OCI-LY3 (cell line): Measurements from ENCODE around the gene AGBL3.

ENCODE experiments used
- H2AFZ ChIP-seq: fragments of 200-600, 300-600 bp; shearing (Covaris generic); 2 replicates; pipeline ENCODE4 v1.6.0; 2014; ENCODE audit warnings: antibody characterized with exemption, low read depth, low read length
- H3K27ac ChIP-seq: fragments of 200-600, 300-600 bp; sonication (generic); 2 replicates; pipeline ENCODE4 v1.5.1; 2014; ENCODE audit warnings: mild to moderate bottlenecking, low read length, moderate library complexity, mixed read lengths
- H3K27me3 ChIP-seq: fragments of 200-600, 300-600 bp; sonication (generic); 2 replicates; pipeline ENCODE4 v1.6.1; 2014; ENCODE audit warnings: low read depth, low read length, mixed read lengths
- H3K36me3 ChIP-seq: fragments of 200-600, 300-600 bp; sonication (generic); replicated peaks from 2 replicates; pipeline ENCODE3; 2014; ENCODE audit warnings: low read depth, low read length, mixed read lengths
- H3K4me1 ChIP-seq: fragments of 300-600, 200-600 bp; sonication (generic); 2 replicates; pipeline ENCODE4 v1.6.1; 2014; ENCODE audit warnings: low read length, mixed read lengths
- H3K4me2 ChIP-seq: fragments of 200-600, 300-600 bp; sonication (generic); 2 replicates; pipeline ENCODE4 v1.6.1; 2014; ENCODE audit warnings: low read length, mixed read lengths
- H3K4me3 ChIP-seq: fragments of 300-600, 200-600 bp; sonication (generic); 2 replicates; pipeline ENCODE4 v1.5.1; 2014; ENCODE audit warnings: antibody characterized with exemption, mild to moderate bottlenecking, low read length, moderate library complexity
- H3K79me2 ChIP-seq: fragments of 300-600, 200-600 bp; shearing (Covaris generic); 2 replicates; pipeline ENCODE4 v1.6.1; 2014; ENCODE audit warnings: mild to moderate bottlenecking, low read length, mixed read lengths
- H3K9ac ChIP-seq: fragments of 300-600, 200-600 bp; shearing (Covaris generic); 2 replicates; pipeline ENCODE4 v1.6.0; 2014; ENCODE audit warnings: mild to moderate bottlenecking, low read length, moderate library complexity
- H3K9me3 ChIP-seq: fragments of 200-600, 300-600 bp; shearing (Covaris generic); 2 replicates; pipeline ENCODE4 v1.6.1; 2014; ENCODE audit warnings: low read length, mixed read lengths; ENCODE audit not compliant: insufficient read depth
- H4K20me1 ChIP-seq: fragments of 200-600, 300-600 bp; sonication (generic); 2 replicates; pipeline ENCODE4 v1.6.1; 2016; ENCODE audit warnings: low read length, mixed read lengths; ENCODE audit not compliant: insufficient read depth
- CTCF ChIP-seq: fragments of 200-600, 300-600 bp; sonication (generic); IDR thresholded peaks from 2 replicates; pipeline ENCODE4 v1.5.1; 2014; ENCODE audit warnings: antibody characterized with exemption, low read length, low read depth
- EZH2phosphoT487 ChIP-seq: fragments of 200-600 bp; shearing (Covaris generic); IDR thresholded peaks from 2 replicates; pipeline ENCODE4 v1.6.1; 2018; ENCODE audit warnings: antibody characterized with exemption, mixed run types, low read depth

The AGBL3 gene

GRCh38 chr7:135180122-135180521 is 193.8 kb downstream of the AGBL3 start:
- TF ChIP-seq CTCF (no peak), EZH2phosphoT487 (no peak)
- Histone ChIP-seq H3K4me3 (no peak overlapping the region), H3K27me3 (no peaks in the 10 kb centered on the region), H3K79me2 (no peaks in the 10 kb centered on the region), H3K9me3 (no peaks in the 10 kb centered on the region), H2AFZ (no peak overlapping the region), H3K4me2 (no peak overlapping the region), H4K20me1 (no peaks in the 10 kb centered on the region), H3K4me1 (peaks cover 2% of the 10 kb centered on the region), H3K27ac (no peak overlapping the region), H3K9ac (no peak overlapping the region), H3K36me3 (peaks cover 10% of the 10 kb centered on the region)

GRCh38 chr7:135181261-135181928 is 195.1 kb downstream of the AGBL3 start:
- no peaks in the 10 kb centered on the region for H4K20me1 ChIP-seq
- H3K79me2 ChIP-seq: no peaks in the 10 kb centered on the region
- TF ChIP-seq CTCF (no peak), EZH2phosphoT487 (no peak)
- no peak overlapping the region for H3K27ac ChIP-seq
- H3K4me2 ChIP-seq: no peak overlapping the region
- H3K27me3 ChIP-seq: peaks cover 4% of the 10 kb centered on the region; the same call in 1 of the 2 replicates
- no peaks in the 10 kb centered on the region for H3K9me3 ChIP-seq
- peaks cover 21% of the 10 kb centered on the region for H3K36me3 ChIP-seq
- H2AFZ ChIP-seq: no peak overlapping the region
- peaks cover 14% of the 10 kb centered on the region for H3K4me1 ChIP-seq
- H3K9ac ChIP-seq: no peak overlapping the region
- no peak overlapping the region for H3K4me3 ChIP-seq

- H3K36me3 ChIP-seq: peaks cover 21% of the 10 kb centered on the region
- H2AFZ ChIP-seq: no peak overlapping the region
- no peak overlapping the region for H3K27ac ChIP-seq
- H3K4me2 ChIP-seq: no peak overlapping the region
- H3K9me3 ChIP-seq: no peaks in the 10 kb centered on the region
- TF ChIP-seq EZH2phosphoT487 (no peak), CTCF (no peak)
- H3K9ac ChIP-seq: no peak overlapping the region
- no peaks in the 10 kb centered on the region for H4K20me1 ChIP-seq
- H3K79me2 ChIP-seq: no peaks in the 10 kb centered on the region
- peaks cover 21% of the 10 kb centered on the region for H3K4me1 ChIP-seq
- H3K4me3 ChIP-seq: no peak overlapping the region
- H3K27me3 ChIP-seq: peaks cover 4% of the 10 kb centered on the region; the same call in 1 of the 2 replicates
Measured at GRCh38 chr7:135181929-135182678, 195.8 kb downstream of the AGBL3 start.

GRCh38 chr7:135183478-135183877 is 197.2 kb downstream of the AGBL3 start:
- H3K27me3 ChIP-seq: peaks cover 4% of the 10 kb centered on the region; the same call in 1 of the 2 replicates
- no peak overlapping the region for H3K4me3 ChIP-seq
- H3K79me2 ChIP-seq: no peaks in the 10 kb centered on the region
- H4K20me1 ChIP-seq: no peaks in the 10 kb centered on the region
- H3K9ac ChIP-seq: no peak overlapping the region
- H2AFZ ChIP-seq: no peak overlapping the region
- H3K36me3 ChIP-seq: peaks cover 27% of the 10 kb centered on the region
- no peak for TF ChIP-seq EZH2phosphoT487
- TF ChIP-seq CTCF: no peak
- H3K27ac ChIP-seq: no peak overlapping the region
- H3K4me2 ChIP-seq: no peak overlapping the region
- H3K9me3 ChIP-seq: no peaks in the 10 kb centered on the region
- peaks cover 35% of the 10 kb centered on the region for H3K4me1 ChIP-seq
